ENCODE measurements around the gene TFCP2.
"Not testable (repeated sequence)": the region's sequence is repeated elsewhere in the genome, so short reads cannot be mapped to it uniquely, and the experiment has no call there.

Gene TFCP2

GRCh38 chr12:51147309-51147708 lies 25.6 kb downstream of the TFCP2 start:
- DNase-seq, result no peak

- DNase-seq, result no peak
Measured at GRCh38 chr12:51139292-51139844, 33.6 kb downstream of the TFCP2 start.

- no peak for DNase-seq
Measured at GRCh38 chr12:51132693-51133092, 40.2 kb downstream of the TFCP2 start.

- no peak for DNase-seq
Measured at GRCh38 chr12:51131745-51132521, 41.0 kb downstream of the TFCP2 start.

GRCh38 chr12:51128919-51129318 lies 44.0 kb downstream of the TFCP2 start:
- no peak for DNase-seq

GRCh38 chr12:51127050-51127729 lies 45.7 kb downstream of the TFCP2 start:
- DNase-seq, result no peak

- no peak for DNase-seq
Measured at GRCh38 chr12:51126297-51126696, 46.6 kb downstream of the TFCP2 start.

- DNase-seq, result no peak
Measured at GRCh38 chr12:51124504-51124903, 48.4 kb downstream of the TFCP2 start.

GRCh38 chr12:51122844-51123243 lies 50.1 kb downstream of the TFCP2 start:
- DNase-seq, result no peak

GRCh38 chr12:51118706-51119105 lies 54.2 kb downstream of the TFCP2 start:
- DNase-seq, result no peak

- DNase-seq, result no peak
Measured at GRCh38 chr12:51115533-51115932, 57.4 kb downstream of the TFCP2 start.

GRCh38 chr12:51108136-51108535 lies 64.8 kb downstream of the TFCP2 start:
- DNase-seq, result no peak

GRCh38 chr12:51103977-51104376 lies 69.0 kb downstream of the TFCP2 start:
- no peak for DNase-seq

- DNase-seq, result no peak
Measured at GRCh38 chr12:51098611-51099010, 74.3 kb downstream of the TFCP2 start.

GRCh38 chr12:51090705-51091229 lies 82.2 kb downstream of the TFCP2 start:
- no peak for DNase-seq

- no peak for DNase-seq
Measured at GRCh38 chr12:51087818-51088217, 85.1 kb downstream of the TFCP2 start.

GRCh38 chr12:51086933-51087332 lies 86.0 kb downstream of the TFCP2 start:
- no peak for DNase-seq

GRCh38 chr12:51085757-51086156 lies 87.2 kb downstream of the TFCP2 start:
- DNase-seq, result no peak

- peak; percentile 99 for DNase-seq
Measured at GRCh38 chr12:51083126-51083833, 89.7 kb downstream of the TFCP2 start, which contains the start of gene CSRNP2. TSS of gene CSRNP2 (minus strand) at chr12:51083596. CDS start at chr12:51076561, 7,035 bp downstream.

- DNase-seq, result peak; percentile 73
Measured at GRCh38 chr12:51082561-51083125, 90.3 kb downstream of the TFCP2 start.

- DNase-seq, result no peak
Measured at GRCh38 chr12:51081421-51081820, 91.5 kb downstream of the TFCP2 start.

- DNase-seq, result no peak
Measured at GRCh38 chr12:51080136-51080535, 92.8 kb downstream of the TFCP2 start.

- DNase-seq, result not testable (repeated sequence)
Measured at GRCh38 chr12:51078866-51079265, 94.1 kb downstream of the TFCP2 start.
